ENCODE results near the gene TNS3. TPM values are rescaled to one million over a fixed set of nuclear protein-coding genes. Genes with fewer than 3 reads are reported as not detected.

TNS3 gene
- total and polyA plus RNA-seq, 2 of the 13 experiments (the other 11 are each of a cell fraction or from before 2014, with no cell fraction given), result 52.9 to 55.7 TPM

- no peak for TF ChIP-seq ZBTB4 (CRISPR knock-in tag; IDR thresholded peaks at IDR 0.05; ENCODE audit: borderline replicate concordance)
- TF ChIP-seq SIX4 (CRISPR knock-in tag; IDR thresholded peaks at IDR 0.05), result no peak
- no peak for TF ChIP-seq MED8 (CRISPR knock-in tag; IDR thresholded peaks at IDR 0.05; ENCODE audit: insufficient replicate concordance)
- TF ChIP-seq FOXA1 (IDR thresholded peaks at IDR 0.05), result no peak
- 0 out of 2 replicates have a peak, but pooled peaks have one; percentile 24 for TF ChIP-seq FOXA1 (CRISPR knock-in tag; IDR thresholded peaks at IDR 0.05)
- TF ChIP-seq ZBTB1 (CRISPR knock-in tag; IDR thresholded peaks at IDR 0.05; ENCODE audit: borderline replicate concordance), result no peak
- TF ChIP-seq FOXP1 (IDR thresholded peaks at IDR 0.05), result no peak
- no peak for TF ChIP-seq FOXP1 (CRISPR knock-in tag; IDR thresholded peaks at IDR 0.05)
- peak; percentile 34; the same call in 1 of the 2 replicates for TF ChIP-seq NR2C2 (CRISPR knock-in tag; IDR thresholded peaks at IDR 0.05; ENCODE audit: borderline replicate concordance)
- no peak for TF ChIP-seq TEAD2 (CRISPR knock-in tag; IDR thresholded peaks at IDR 0.05)
- TF ChIP-seq RARA (CRISPR knock-in tag; IDR thresholded peaks at IDR 0.05), result peak; percentile 83
- TF ChIP-seq ZNF12 (CRISPR knock-in tag; IDR thresholded peaks at IDR 0.05), result no peak
- TF ChIP-seq AHR (CRISPR knock-in tag; IDR thresholded peaks at IDR 0.05), result no peak
- TF ChIP-seq SAFB2 (CRISPR knock-in tag; IDR thresholded peaks at IDR 0.05; ENCODE audit: borderline replicate concordance, low read depth), result no peak
- TF ChIP-seq CEBPB (IDR thresholded peaks at IDR 0.05; ENCODE audit: borderline replicate concordance, low read depth, low read length), result no peak
- no peak for TF ChIP-seq ZNF609 (CRISPR knock-in tag; IDR thresholded peaks at IDR 0.05; ENCODE audit: borderline replicate concordance)
- no peak for TF ChIP-seq SETDB1 (CRISPR knock-in tag; IDR thresholded peaks at IDR 0.05; ENCODE audit: borderline replicate concordance)
- no peak for TF ChIP-seq RARG (CRISPR knock-in tag; IDR thresholded peaks at IDR 0.05; ENCODE audit: low read depth)
- TF ChIP-seq TOE1 (CRISPR knock-in tag; IDR thresholded peaks at IDR 0.05), result no peak
- TF ChIP-seq REST (IDR thresholded peaks at IDR 0.05; ENCODE audit: borderline replicate concordance in 1 of 2, low read depth in 1 of 2, low read length in 2 of 2), result no peak
Observed at GRCh38 chr7:47542051-47542450, 39.9 kb downstream of the TNS3 start (continued).

Measured in HepG2 (cell line).